MM.1S (cell line): Measurements from ENCODE around the gene MIGA1.

Source experiments
- DNase-seq: peaks from one replicate; pipeline ENCODE4 v3.0.0-alpha.2; 2015
- H2AFZ ChIP-seq: fragments of 300-600 bp; sonication (generic); 2 replicates; pipeline ENCODE4 v1.6.0; 2016; ENCODE audit warnings: antibody characterized with exemption, low read length
- H3F3A ChIP-seq: fragments of 300-600 bp; sonication (generic); 2 replicates; pipeline ENCODE4 v1.6.1; 2016; ENCODE audit warnings: mild to moderate bottlenecking, antibody characterized with exemption, low read length, moderate library complexity, mixed read lengths; ENCODE audit not compliant: insufficient read depth
- H3K27ac ChIP-seq: fragments of 300-600 bp; sonication (generic); 2 replicates; pipeline ENCODE4 v1.5.1; 2016; ENCODE audit warnings: mild to moderate bottlenecking, low read length
- H3K27me3 ChIP-seq: fragments of 300-600 bp; sonication (generic); replicated peaks from 2 replicates; pipeline ENCODE4 v1.6.0; 2016; ENCODE audit warnings: low read length; ENCODE audit not compliant: insufficient read depth
- H3K36me3 ChIP-seq: fragments of 300-600 bp; sonication (generic); replicated peaks from 2 replicates; pipeline ENCODE4 v1.6.1; 2016; ENCODE audit warnings: mild to moderate bottlenecking, low read length, mixed read lengths; ENCODE audit not compliant: insufficient read depth
- H3K4me1 ChIP-seq: fragments of 300-600 bp; sonication (generic); 2 replicates; pipeline ENCODE4 v1.6.1; 2016; ENCODE audit warnings: low read length, mixed read lengths
- H3K4me2 ChIP-seq: fragments of 300-600 bp; sonication (generic); 2 replicates; pipeline ENCODE4 v1.6.0; 2016; ENCODE audit warnings: low read depth, low read length
- H3K4me3 ChIP-seq: fragments of 300-600 bp; sonication (generic); 2 replicates; pipeline ENCODE4 v1.5.1; 2016; ENCODE audit warnings: low read length, mixed read lengths
- H3K79me2 ChIP-seq: fragments of 300-600 bp; sonication (generic); 2 replicates; pipeline ENCODE4 v1.6.1; 2016; ENCODE audit warnings: mixed run types, low read length, mixed read lengths
- H3K9ac ChIP-seq: fragments of 300-600 bp; sonication (generic); 2 replicates; pipeline ENCODE4 v1.6.1; 2016; ENCODE audit warnings: low read length, mixed read lengths
- H3K9me2 ChIP-seq: fragments of 300-600 bp; sonication (generic); replicated peaks from 2 replicates; pipeline ENCODE4 v1.6.1; 2016; ENCODE audit warnings: mild to moderate bottlenecking, low read length, mixed read lengths; ENCODE audit not compliant: insufficient read depth
- H3K9me3 ChIP-seq: fragments of 300-600 bp; sonication (generic); replicated peaks from 2 replicates; pipeline ENCODE4 v1.6.1; 2016; ENCODE audit warnings: mild to moderate bottlenecking, low read length, mixed read lengths; ENCODE audit not compliant: insufficient read depth
- H4K20me1 ChIP-seq: fragments of 300-600 bp; sonication (generic); 2 replicates; pipeline ENCODE4 v1.6.1; 2016; ENCODE audit warnings: mild to moderate bottlenecking, low read length, moderate library complexity, mixed read lengths; ENCODE audit not compliant: insufficient read depth
- CTCF ChIP-seq: fragments of 300-600 bp; sonication (generic); IDR thresholded peaks from 2 replicates; pipeline ENCODE4 v1.5.1; 2016; ENCODE audit warnings: antibody characterized with exemption, low read length, mixed read lengths
- EZH2 ChIP-seq: fragments of 300-600 bp; sonication (generic); optimal IDR thresholded peaks from 2 replicates; pipeline ENCODE3; 2017; ENCODE audit warnings: low read depth, mild to moderate bottlenecking, antibody characterized with exemption, low read length, mixed read lengths
- EZH2phosphoT487 ChIP-seq: fragments of 300-600 bp; sonication (generic); IDR thresholded peaks from 2 replicates; pipeline ENCODE4 v1.6.1; 2018; ENCODE audit warnings: antibody characterized with exemption, low read length

MIGA1 gene

GRCh38 chr1:77876884-77877283, 97.4 kb downstream of the MIGA1 start:
- no peak for TF ChIP-seq EZH2phosphoT487

GRCh38 chr1:77881061-77881460, 101.6 kb downstream of the MIGA1 start:
- H3K27me3 ChIP-seq: no peaks in the 10 kb centered on the region
- H3K79me2 ChIP-seq: no peaks in the 10 kb centered on the region
- no peak overlapping the region for H3K9ac ChIP-seq
- H3K27ac ChIP-seq: no peak overlapping the region
- DNase-seq: no peak
- no peaks in the 10 kb centered on the region for H3K9me3 ChIP-seq
- no peak overlapping the region for H3K4me2 ChIP-seq
- no peak overlapping the region for H3K4me3 ChIP-seq
- no peak overlapping the region for H2AFZ ChIP-seq
- H3K36me3 ChIP-seq: no peaks in the 10 kb centered on the region
- H3K4me1 ChIP-seq: no peaks in the 10 kb centered on the region
- no peaks in the 10 kb centered on the region for H3F3A ChIP-seq
- no peaks in the 10 kb centered on the region for H4K20me1 ChIP-seq
- TF ChIP-seq CTCF (no peak), EZH2 (no peak), EZH2phosphoT487 (no peak)
- no peaks in the 10 kb centered on the region for H3K9me2 ChIP-seq

More at GRCh38 chr1:77876884-77877283, 97.4 kb downstream of the MIGA1 start:
- no peak overlapping the region for H2AFZ ChIP-seq
- no peaks in the 10 kb centered on the region for H3K79me2 ChIP-seq
- no peak overlapping the region for H3K4me3 ChIP-seq
- no peak overlapping the region for H3K4me2 ChIP-seq
- H3K9me2 ChIP-seq: no peaks in the 10 kb centered on the region
- H3K27ac ChIP-seq: no peak overlapping the region
- no peaks in the 10 kb centered on the region for H4K20me1 ChIP-seq
- no peaks in the 10 kb centered on the region for H3K27me3 ChIP-seq
- no peak overlapping the region for H3K9ac ChIP-seq
- H3K4me1 ChIP-seq: no peaks in the 10 kb centered on the region
- H3K36me3 ChIP-seq: no peaks in the 10 kb centered on the region
- no peak for DNase-seq
- H3F3A ChIP-seq: no peaks in the 10 kb centered on the region
- no peaks in the 10 kb centered on the region for H3K9me3 ChIP-seq

- H4K20me1 ChIP-seq: no peaks in the 10 kb centered on the region
Measured at GRCh38 chr1:77882411-77882810, 103.0 kb downstream of the MIGA1 start.

More at GRCh38 chr1:77882411-77882810, 103.0 kb downstream of the MIGA1 start:
- TF ChIP-seq EZH2phosphoT487: no peak
- TF ChIP-seq CTCF: no peak
- H2AFZ ChIP-seq: no peak overlapping the region
- H3K9me3 ChIP-seq: no peaks in the 10 kb centered on the region
- no peaks in the 10 kb centered on the region for H3K79me2 ChIP-seq
- H3K9me2 ChIP-seq: no peaks in the 10 kb centered on the region
- H3F3A ChIP-seq: no peaks in the 10 kb centered on the region
- H3K9ac ChIP-seq: no peak overlapping the region
- H3K4me3 ChIP-seq: no peak overlapping the region
- H3K4me1 ChIP-seq: no peaks in the 10 kb centered on the region
- no peak for DNase-seq
- no peaks in the 10 kb centered on the region for H3K27me3 ChIP-seq
- H3K27ac ChIP-seq: no peak overlapping the region
- H3K4me2 ChIP-seq: no peak overlapping the region
- no peaks in the 10 kb centered on the region for H3K36me3 ChIP-seq
